Activated CD4-positive, alpha-beta T cell treated with anti-CD3 and anti-CD28 coated beads, Interleukin-2, Interleukin-4, amounts not matched to agents 100 ng/mL and 50 ng/mL, durations not matched to agents 16 hours and 8 hours (primary cell): ENCODE data around the gene PEX12.
"Not testable (repeated sequence)": the region's sequence is repeated elsewhere in the genome, so short reads cannot be mapped to it uniquely, and the experiment has no call there.

ENCODE experiments used
- DNase-seq: peaks from one replicate; pipeline ENCODE4 v3.0.0-alpha.2; 2020; ENCODE audit warnings: low spot score

Gene PEX12

DNA sequence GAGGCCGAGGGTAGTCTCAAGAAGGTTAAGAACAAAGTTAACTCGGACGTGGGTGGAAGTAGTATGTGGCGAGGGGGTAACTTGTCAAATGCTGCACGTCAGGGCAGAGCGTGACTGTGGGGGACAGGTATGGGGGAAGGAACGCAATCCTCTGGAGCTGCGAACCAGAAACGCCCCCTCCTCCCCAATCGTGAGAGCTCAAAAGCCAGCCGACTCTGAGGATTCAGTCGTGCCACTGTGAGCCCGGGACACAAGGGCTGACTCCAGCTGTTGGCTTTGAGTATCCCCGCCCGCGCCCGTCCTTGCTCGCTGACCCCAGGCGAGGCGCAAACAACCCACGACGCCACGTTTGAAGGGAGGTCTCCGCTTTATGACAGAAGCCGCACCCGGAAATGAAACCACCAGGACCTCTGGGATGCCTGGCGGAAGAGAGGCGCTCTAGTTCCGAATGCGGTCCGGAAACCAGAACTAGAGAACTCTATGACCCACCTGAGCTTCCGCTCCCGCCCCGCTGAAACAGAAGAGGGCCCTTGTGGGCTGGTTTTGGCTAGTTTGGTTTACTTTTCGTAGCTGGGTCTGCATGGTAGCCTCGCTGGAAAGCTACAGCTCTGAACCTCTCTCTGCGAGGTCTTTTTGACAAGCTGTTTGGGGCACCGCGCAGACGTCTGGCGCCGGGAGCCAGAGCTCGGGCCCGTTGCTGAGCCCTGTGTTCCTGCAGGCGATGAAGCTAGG, at the start of gene PEX12:
PEX12 (minus strand) TSS at position 375 of the 732 bp plus-strand sequence. CDS start 550 bp downstream, outside the sequence.
- DNase-seq = peak; percentile 92

GRCh38 chr17:35627417-35627816, 49.0 kb upstream of the PEX12 start:
- no peak for DNase-seq

- DNase-seq = no peak
Measured at GRCh38 chr17:35621768-35622167, 43.4 kb upstream of the PEX12 start.

DNA sequence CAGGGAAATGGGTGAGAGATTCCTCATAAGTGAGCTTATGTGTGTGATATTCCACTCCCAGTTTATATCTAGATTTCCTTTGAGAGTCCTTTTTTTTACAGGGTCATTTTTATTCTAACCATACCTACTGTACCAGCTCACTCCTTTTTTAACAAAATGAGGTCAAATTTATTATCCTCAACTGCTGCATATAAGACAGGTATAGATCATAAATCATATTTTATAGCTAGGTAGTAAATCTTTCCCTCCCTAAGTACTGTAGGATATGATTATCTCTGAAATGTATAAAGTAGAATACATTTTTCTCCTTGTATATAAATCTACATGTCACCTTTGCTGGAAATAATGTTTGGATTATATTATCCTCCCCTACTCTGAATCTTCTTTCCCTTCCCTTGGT, 40.3 kb upstream of the PEX12 start:
- DNase-seq = no peak

DNA sequence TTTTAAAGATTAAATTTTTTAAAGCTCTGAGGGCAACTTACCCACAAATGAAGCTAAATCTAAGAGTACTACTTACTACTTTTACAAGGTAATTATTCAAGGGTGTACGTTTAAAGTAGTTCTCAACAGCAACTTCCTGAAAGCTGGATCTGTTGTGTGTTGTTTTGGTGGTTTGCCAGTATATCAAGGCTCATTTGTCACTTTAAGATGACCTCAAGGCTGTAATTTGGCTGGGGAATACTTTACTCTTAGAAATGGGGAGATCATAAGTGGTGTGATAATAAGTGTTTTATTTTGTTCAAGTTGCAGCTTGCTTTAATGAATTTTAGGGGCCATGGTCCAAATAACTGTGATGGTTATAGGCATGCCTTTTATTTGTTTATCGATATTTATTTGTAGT, 39.1 kb upstream of the PEX12 start:
- no peak for DNase-seq

GRCh38 chr17:35616536-35616935, 38.2 kb upstream of the PEX12 start:
- DNase-seq = no peak

GRCh38 chr17:35614810-35615209, 36.4 kb upstream of the PEX12 start:
- no peak for DNase-seq

DNA sequence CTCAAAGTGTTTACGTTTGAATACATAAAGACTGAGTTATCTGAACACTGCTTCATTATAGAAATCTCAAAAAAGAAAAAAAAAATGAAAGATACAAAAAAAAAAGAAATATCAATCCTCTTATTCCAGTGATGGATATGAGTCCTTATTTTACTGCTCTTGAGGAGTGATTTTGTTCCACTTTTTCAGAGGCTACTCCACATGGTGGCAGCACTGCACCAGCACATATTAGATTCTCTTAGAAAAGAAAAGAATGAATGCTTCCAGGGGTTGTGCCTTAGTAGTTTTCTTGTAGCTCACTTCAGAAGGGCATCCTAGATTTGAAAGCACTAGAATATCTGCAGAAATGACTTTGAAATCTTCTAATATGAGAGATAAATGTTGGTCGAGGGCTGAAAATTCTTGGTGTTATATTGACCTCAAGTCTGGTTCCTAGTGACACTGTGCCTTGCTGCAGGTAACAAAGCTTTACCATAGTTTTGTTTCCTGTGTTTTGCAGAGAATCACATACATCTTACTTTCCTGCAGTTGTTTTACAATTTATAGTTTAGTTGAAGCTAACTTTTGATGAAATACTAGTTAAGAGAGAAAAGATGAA, 34.7 kb upstream of the PEX12 start:
- DNase-seq = peak; percentile 27

DNA sequence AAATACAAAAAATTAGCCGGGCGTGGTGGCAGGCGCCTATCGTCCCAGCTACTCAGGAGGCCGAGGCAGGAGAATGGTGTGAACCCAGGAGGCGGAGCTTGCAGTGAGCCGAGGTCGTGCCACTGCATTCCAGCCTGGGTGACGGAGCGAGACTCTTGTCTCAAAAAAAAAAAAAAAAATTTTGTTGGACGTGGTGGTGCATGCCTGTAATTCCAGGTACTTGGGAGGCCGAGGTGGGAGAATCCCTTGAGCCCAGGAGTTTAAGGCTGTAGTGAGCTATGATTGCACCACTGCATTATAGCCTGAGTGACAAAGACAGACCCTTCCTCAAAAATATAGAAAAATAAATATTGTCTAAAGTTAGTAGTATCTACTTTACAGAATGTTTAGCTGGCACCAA, 32.4 kb upstream of the PEX12 start:
- not testable (repeated sequence) for DNase-seq

DNA sequence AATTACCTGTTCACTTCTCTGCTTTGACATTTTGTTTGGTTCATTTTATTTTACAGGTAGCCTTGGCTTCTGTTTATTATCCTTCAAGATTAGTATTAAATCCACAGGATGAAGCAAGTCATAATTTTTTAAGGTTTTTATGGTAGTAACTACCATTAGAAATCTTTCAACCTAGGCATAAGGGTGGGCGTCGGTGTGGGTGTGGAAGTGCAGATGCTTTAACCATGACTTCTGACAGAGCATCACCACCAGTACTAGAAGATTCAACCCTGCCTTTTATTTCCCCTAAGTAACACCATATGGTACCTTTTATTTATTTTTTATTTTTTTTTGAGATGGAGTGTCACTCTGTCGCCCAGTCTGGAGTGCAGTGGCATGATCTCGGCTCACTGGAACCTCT, 31.5 kb upstream of the PEX12 start:
- DNase-seq = no peak

DNA sequence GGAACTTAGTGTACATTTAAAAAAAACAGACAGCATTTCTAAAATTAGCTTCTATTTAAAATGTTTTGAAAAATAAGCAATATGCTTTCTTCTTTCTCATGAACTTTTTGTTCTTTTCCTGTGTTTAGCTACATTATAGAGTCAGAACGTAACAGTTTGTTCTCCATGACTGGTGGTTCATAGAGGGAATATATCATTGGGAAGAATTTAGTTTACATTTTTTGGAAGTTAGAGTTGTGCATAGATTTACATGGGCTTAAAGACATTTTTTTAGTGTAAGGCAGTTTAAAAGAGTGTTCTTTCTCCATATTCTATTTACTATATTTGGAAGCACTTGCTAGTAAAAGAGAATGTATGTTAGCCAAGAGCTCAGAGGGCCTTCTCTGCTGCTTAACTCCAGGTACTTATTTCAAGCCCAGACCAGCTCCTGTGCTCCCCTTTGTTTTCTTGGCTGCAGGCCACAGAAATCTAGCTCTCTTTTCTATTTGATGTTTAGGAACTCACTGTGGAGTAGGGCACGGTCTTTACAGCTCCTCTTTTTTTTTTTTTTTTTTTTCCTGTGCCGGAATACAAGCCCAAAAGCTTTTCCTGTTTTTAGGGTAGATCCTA, 29.0 kb upstream of the PEX12 start:
- DNase-seq = no peak

GRCh38 chr17:35605678-35606077, 27.3 kb upstream of the PEX12 start:
- DNase-seq = no peak

DNA sequence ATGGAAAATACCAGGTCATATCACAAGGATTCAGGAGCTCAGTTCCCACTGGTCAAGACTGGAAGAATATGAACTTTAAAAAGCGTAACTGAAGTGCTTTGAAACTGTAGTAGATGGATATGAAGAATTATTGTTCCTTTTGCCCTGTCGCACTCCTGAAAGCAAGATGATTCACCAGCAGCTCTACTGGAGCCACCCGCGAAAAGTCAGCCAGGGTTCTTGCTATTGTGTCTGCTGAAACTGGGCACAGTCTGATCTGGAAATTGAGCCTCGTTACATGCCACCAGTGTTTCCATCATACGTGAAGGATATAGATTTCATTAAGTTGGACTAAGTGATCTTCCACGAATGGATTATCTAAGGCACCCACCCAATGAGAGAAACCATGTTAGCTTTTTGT, 25.3 kb upstream of the PEX12 start:
- DNase-seq = no peak

GRCh38 chr17:35597604-35598003, 19.2 kb upstream of the PEX12 start:
- DNase-seq = no peak

DNA sequence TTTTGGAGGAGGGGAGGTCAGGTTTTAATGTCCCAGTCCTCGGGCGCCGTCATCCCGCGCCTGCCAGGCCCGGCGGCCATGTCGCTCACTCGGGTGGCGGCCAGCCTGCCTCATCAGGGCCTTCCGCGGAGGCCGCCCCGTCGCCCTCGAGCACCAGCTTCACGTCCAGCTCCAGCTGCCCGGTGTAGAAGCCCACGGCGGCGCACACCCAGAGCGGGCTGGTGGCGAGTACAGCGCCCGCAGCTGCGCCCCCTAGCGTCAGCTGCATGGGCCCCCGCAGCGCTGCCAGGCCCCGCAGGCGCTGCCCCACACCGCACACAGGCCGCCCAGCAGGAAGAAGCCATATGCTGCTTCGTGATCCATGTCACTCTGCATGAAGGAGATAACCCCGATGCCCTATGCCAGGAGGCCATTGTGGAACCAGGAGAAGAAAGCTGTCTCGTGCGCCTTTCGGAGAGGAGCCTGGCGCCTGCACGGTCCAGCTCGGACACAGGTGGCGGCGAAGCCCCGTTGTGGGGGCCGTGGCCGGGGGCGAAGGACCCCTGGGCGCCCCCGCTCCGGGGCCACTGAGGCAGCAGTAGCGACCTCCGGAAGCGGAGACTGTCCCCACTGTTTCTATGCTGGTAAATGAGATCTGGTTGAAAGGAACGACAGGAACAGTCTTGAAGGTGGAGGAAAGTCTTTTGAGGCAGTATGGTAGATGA, 18.3 kb upstream of the PEX12 start:
- no peak for DNase-seq

GRCh38 chr17:35596072-35596471, 17.7 kb upstream of the PEX12 start:
- DNase-seq = no peak

GRCh38 chr17:35588196-35588920, 10.0 kb upstream of the PEX12 start:
- peak; percentile 77 for DNase-seq

GRCh38 chr17:35587074-35587961, 8.9 kb upstream of the PEX12 start, which contains the start of gene AP2B1:
Gene AP2B1, plus strand, starts transcription at chr17:35587322. Its CDS starts 6,709 bp downstream, at chr17:35594031.
- DNase-seq = peak; percentile 98

- no peak for DNase-seq
Measured at GRCh38 chr17:35586569-35587073, 8.2 kb upstream of the PEX12 start.

DNA sequence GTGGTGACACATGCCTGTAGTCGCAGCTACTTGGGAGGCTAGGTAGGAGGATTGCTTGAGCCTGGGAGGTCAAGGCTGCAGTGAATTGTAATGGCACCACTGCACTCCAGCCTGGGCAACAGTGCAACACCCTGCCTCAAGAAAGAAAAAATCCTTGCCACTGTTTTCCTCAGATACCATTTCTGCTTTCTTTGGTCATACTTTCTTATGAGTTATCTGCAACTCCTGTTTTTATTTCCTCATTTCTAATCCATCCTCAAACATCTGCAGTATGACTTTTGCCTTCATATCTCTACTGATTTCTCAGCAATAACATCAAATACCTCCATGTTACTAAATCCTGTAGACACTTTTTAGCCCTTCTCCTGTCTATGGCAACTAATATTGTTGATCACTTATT, 5.7 kb upstream of the PEX12 start:
- DNase-seq = no peak

DNA sequence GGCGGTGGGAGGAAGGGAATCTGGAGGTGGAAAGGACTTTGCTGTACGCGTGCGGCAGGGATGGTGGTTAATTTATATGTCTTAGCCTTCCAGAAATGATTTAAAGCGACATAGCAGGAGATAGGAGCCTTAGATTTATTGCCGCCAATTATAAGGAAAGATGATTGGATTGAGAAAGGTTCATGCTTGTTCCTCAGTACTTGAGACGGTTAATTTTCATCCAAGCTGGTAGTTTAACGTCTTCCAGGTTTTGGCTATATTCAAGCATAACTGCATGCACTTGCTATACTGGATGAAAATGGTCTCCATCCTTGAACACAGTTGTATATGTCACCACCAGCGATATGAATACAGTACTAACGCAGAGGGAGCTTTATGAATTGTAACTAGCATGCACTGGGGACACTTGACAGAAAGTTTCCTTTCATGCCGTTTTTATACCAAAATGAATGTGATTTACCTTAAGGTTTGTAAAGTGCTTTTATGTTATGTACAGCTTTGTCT, 610 bp upstream of the PEX12 start:
- DNase-seq = peak; percentile 16
